ENCODE measurements around the gene ANKRD55.

DNA sequence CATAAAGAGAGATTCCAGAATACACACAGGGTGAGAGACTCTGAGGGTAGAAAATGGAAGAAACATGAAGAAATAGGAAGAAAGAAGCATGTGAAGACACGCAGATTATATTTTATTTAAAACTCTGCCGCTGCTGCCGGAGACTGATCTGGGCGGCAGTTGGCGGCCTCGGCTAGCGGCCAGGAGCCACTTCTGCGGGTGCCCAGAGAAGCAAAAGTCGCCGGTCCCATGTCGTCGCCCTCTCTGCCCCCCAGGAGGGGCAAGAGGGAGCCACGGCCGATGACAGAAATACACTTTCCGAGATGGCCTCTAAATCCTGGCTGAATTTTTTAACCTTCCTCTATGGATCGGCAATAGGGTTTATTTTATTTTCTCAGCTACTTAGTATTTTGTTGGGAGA, 40.9 kb downstream of the ANKRD55 start:
- TF ChIP-seq REST (IDR thresholded peaks at IDR 0.05) = no peak
- TF ChIP-seq YY1 (IDR thresholded peaks at IDR 0.05) = no peak
- TF ChIP-seq CTCF (IDR thresholded peaks at IDR 0.05; ENCODE audit: low read depth, low read length, missing input control) = no peak
- TF ChIP-seq MAX (IDR thresholded peaks at IDR 0.05) = no peak
- TF ChIP-seq GABPA (IDR thresholded peaks at IDR 0.05 in 1 of 2, conservative IDR thresholded peaks at IDR 0.05 in 1 of 2) = no peak
- TF ChIP-seq FOXA1 (IDR thresholded peaks at IDR 0.05) = no peak
- no peak for TF ChIP-seq ATF3 (IDR thresholded peaks at IDR 0.05)
- no peak for TF ChIP-seq RAD21 (IDR thresholded peaks at IDR 0.05)
- TF ChIP-seq JUND (IDR thresholded peaks at IDR 0.05) = no peak
